HTR-8/SVneo (cell line): Measurements from ENCODE around the gene GNPDA1.
A peak's percentile ranks its signal among the peaks of the same experiment; 100 is the strongest.
"Not testable (repeated sequence)": the region's sequence is repeated elsewhere in the genome, so short reads cannot be mapped to it uniquely, and the experiment has no call there.

Experiments used
- DNase-seq: peaks from one replicate; pipeline ENCODE4 v3.0.0; 2011; ENCODE audit warnings: low spot score, mixed read lengths; ENCODE audit not compliant: insufficient read length
- FAIRE-seq: peaks from 2 replicates; lab custom pipeline; 2011; peaks lifted over from hg19 to GRCh38; lab: Jason Lieb, UNC

Gene GNPDA1

DNA sequence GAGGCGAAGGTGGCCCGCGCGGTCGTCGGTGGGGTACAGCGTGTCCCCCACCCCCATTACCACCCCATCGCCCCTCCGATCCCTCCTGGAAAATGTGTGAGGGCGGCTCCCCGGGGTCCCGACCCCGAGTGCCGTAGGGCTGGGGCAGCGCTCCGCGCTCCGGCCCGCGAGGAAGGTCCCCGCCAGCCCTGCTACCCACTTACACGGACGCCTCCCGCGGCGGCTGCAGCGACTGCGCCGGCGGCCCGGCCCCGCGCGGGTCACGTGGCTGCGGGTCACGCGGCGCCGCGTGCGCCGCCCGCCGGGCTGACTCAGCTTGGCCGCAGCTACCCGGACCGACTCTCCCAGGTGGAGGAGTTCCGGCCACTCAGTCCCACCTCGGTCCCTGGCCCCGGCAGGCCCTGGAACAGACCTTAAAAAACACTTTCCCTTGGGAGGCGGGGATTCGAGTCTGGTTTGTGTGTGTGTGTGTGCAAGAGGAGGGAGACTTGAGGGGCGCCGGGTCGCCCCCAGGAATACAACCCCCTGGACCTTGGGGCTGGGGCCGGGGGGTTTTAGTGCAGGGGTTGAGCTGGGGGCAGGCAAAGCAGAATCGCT is at the start of gene GNPDA1:
Gene GNPDA1, minus strand, starts transcription at position 236 of the 597 bp plus-strand sequence. CDS start 992 bp downstream, outside the sequence.
- FAIRE-seq = peak; percentile 73
- peak; percentile 85 for DNase-seq

GRCh38 chr5:142059304-142059940 is 46.6 kb upstream of the GNPDA1 start:
- DNase-seq = no peak
- FAIRE-seq = no peak

- no peak for FAIRE-seq
- no peak for DNase-seq
Observed at GRCh38 chr5:142057697-142058056, 44.9 kb upstream of the GNPDA1 start.

DNA sequence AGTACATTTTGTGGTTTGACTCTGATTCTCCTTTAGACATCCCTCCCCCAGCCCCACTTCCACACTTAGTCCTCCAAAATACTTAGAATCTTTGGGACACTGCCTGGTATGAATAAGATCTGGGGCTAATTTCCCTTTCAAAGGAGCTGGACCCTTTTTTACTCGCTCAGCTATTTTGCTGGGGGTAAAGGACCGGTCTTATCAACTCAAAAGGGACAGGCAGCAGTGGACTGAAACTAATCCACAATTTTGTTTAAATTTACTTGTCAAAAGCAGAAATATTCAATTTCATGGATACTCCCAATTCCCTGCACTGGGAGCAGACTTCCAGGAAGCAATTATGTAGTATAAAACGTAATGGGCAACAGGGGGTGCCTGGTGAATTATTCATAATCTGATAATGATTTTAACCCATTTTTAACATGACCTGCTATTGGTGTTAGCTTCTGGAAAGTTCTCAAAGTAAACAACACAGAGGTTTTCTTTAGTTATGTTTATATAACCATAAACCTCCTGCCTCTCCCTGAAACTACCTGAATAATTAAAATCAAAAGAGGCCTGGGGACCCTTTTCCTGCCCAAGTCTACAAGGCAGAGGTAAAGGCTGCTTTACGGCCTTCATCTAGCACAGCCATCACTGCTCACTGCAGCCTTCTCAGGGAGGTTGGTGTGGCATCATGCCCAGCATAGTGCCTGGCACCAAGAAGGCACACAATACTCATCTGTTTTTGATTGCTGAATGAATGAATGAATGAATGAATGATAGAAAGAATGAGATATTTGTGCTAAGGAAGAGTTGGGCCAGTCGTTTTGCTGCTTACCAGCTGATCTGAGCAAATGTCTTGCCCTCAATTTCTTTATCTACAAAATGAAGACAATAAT is 44.2 kb upstream of the GNPDA1 start:
- DNase-seq (no peak), FAIRE-seq (no peak)

- DNase-seq (no peak), FAIRE-seq (no peak)
Observed at GRCh38 chr5:142055301-142055700, 42.5 kb upstream of the GNPDA1 start.

GRCh38 chr5:142053426-142054151 is 40.8 kb upstream of the GNPDA1 start:
- FAIRE-seq (peak; percentile 80), DNase-seq (peak; percentile 55)

- not testable (repeated sequence) for DNase-seq, FAIRE-seq
Observed at GRCh38 chr5:142052026-142052425, 39.2 kb upstream of the GNPDA1 start.

- FAIRE-seq (no peak), DNase-seq (no peak)
Observed at GRCh38 chr5:142048272-142048671, 35.4 kb upstream of the GNPDA1 start.

DNA sequence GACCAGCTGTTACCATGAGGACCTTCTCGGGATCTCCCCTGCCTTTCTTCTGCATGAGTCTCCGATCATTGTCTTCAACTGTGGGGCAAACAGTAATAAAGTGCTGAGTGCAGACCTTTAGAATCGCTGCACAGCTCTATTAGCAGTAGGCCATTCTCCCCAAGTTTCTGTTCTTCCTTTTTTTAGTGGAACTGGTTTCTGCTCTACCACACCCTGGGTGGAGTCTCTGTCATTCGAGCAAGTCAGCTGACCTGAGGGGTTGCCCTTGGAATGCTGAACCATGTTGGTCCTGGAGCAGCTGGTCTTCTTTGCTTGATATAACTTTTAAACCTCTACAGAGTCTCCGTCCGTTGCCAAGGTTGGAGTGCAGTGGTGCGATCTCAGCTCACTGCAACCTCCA is 33.4 kb upstream of the GNPDA1 start:
- DNase-seq = no peak
- no peak for FAIRE-seq

GRCh38 chr5:142040881-142041280 is 28.1 kb upstream of the GNPDA1 start:
- DNase-seq, FAIRE-seq: not testable (repeated sequence)

DNA sequence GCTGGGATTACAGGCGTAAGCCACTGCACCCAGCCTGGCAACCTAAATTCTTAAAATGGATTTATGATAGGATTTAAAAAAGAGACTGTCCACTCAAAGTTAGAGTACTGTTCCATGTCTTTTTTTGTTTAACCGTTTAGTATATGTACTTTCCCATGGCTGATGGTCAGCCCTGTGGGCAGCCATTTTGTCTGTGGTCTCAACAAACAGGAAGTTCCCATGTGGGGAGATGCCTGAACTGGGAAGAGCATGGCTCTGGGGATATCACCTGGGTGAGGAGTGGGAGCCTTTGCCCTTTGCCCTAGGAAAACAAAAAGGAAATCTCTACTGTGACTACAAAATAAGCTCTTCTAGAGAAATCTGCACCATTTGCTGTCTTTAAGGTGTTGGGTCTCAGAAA is 27.5 kb upstream of the GNPDA1 start:
- DNase-seq (no peak), FAIRE-seq (no peak)

DNA sequence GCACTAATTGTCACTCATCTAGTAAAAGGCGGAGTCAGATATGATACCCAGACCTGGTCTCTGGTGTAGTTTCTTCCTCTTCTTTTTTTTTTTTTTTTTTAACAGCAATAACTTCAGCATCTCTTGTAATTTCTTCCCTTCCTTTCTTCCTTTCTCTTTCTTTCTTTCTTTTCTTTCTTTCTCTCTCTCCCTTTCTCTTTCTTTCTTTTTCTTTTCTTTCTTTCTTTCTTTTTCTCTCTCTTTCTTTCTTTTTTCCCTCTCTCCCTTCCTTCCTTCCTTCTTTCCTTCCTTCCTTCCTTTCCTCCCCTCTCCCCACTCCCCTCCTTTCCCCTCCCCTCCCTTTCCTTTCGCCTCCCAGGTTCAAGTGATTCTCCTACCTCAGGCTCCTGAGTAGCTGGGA is 25.9 kb upstream of the GNPDA1 start:
- DNase-seq (no peak), FAIRE-seq (no peak)

DNA sequence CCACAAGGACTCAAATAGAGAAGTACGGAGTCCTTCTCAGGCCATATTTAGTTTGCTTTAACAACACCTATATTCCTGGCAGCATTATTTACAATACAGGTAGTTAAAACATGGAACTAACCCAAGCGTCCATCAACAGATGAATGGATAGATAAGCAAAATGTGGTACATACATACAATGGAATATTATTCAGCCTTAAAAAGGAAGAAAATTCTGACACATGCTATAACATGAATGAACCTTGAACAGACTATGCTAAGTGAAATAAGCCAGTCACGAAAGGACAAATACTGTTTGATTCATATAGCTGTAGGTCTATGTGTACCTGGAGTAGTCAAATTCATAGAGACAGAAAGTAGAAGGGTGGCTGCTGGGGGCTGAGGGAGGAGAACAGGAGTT is 24.8 kb upstream of the GNPDA1 start:
- not testable (repeated sequence) for FAIRE-seq

GRCh38 chr5:142036918-142037317 is 24.1 kb upstream of the GNPDA1 start:
- no peak for DNase-seq
- FAIRE-seq = no peak

More for the DNA sequence above, 24.8 kb upstream of the GNPDA1 start:
- not testable (repeated sequence) for DNase-seq

- no peak for FAIRE-seq
- DNase-seq = no peak
Observed at GRCh38 chr5:142034994-142035393, 22.2 kb upstream of the GNPDA1 start.

GRCh38 chr5:142033632-142034567 is 21.1 kb upstream of the GNPDA1 start:
- FAIRE-seq, DNase-seq: not testable (repeated sequence)

DNA sequence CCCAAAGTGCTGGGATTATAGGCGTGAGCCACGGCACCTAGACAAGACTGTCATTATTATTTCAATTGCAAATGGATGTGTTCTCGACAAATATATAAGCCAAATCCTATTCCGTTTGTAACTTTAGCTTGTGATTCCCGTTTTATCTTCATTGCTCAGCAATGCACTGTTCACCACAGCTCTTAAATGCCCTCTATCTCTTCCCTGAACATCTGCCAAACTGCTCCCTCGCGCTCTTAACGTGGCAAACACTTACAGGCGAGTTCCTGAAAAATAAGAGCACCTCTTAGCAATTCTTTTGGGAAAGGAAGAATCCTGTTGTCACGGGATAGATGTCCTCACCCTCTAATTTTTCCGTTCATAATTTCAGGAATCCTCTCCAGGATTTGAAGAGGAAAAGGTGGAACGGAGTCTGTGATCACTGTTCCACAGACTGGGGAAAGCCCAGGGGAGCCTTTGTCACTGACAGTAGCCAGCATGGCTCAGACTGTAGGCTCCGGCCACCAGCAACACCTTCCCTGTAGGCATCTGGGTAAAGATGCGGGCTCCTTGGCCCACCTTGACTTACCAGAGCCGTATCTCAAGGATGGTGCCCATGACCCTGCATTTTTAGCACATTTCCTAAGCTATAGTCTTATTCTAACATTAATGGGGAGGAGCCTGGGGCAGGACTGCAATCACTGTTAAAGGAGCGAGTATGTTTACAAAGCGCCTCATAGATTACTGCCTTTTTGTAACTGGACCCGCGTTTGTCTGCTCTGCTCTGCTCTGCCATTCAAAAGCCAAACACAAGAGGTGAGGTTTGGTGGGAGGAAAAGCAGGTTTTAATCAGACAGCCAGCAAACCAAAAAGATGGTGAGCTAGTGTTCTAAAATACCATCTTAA is 20.2 kb upstream of the GNPDA1 start:
- DNase-seq (no peak), FAIRE-seq (no peak)

- DNase-seq (no peak), FAIRE-seq (no peak)
Observed at GRCh38 chr5:142032150-142032549, 19.3 kb upstream of the GNPDA1 start.
